HCT116 (cell line): Measurements from ENCODE around the gene GSTA4. TPM values are rescaled to one million over a fixed set of nuclear protein-coding genes. Genes with fewer than 3 reads are reported as not detected.

ENCODE experiments used
- ATAC-seq: fragments of 200-7000 bp; cut with Tn5 transposase; 2 replicates; pipeline ENCODE4 v1.9.1; 2020; ENCODE audit warnings: mild to moderate bottlenecking, moderate library complexity
- BruUV-seq: library from RNA; stranded (reverse); fragments of 400-500 nt; replicated peaks from 2 replicates; lab custom pipeline; 2021; lab: Mats Ljungman, UMichigan
- CTCF ChIA-PET: fragments of 300-600 bp; sonication (Branson Sonifier 250); formaldehyde crosslinking; loops from one replicate; lab custom pipeline; 2021; ENCODE audit warnings: antibody characterized with exemption; lab: Charles Lee
- POLR2A ChIA-PET: fragments of 300-600, 350-600 bp; sonication (Branson Sonifier 250); formaldehyde crosslinking; loops from one replicate; lab custom pipeline; 2021; ENCODE audit warnings: antibody characterized with exemption; lab: Charles Lee
- RAD21 ChIA-PET, 2 experiments: fragments of 300-600 bp; sonication (Branson Sonifier 250); formaldehyde crosslinking; loops; one replicate each; lab custom pipeline; 2023; ENCODE audit warnings: low total read pairs in 2 of 2; ENCODE audit not compliant: uncharacterized antibody in 2 of 2, unreplicated experiment in 2 of 2, low non-redundant PET in 1 of 2; lab: Charles Lee
- DNase-seq: peaks from one replicate; pipeline ENCODE4 v3.0.0-alpha.2; 2010; ENCODE audit warnings: low read depth, low spot score
- H2AFZ ChIP-seq: fragments of 200-600 bp; shearing (Covaris generic), sonication (generic); 2 replicates; pipeline ENCODE4 v1.6.1; 2017; ENCODE audit warnings: low read depth, mixed run types, mixed read lengths, antibody characterized with exemption, low read length; ENCODE audit not compliant: poor library complexity, severe bottlenecking
- H3K27ac ChIP-seq: 2 replicates; pipeline ENCODE4 v1.5.1; 2012; ENCODE audit warnings: low read depth, low read length
- H3K27me3 ChIP-seq: fragments of 200-600 bp; sonication (generic); 2 replicates; pipeline ENCODE4 v1.6.1; 2016; ENCODE audit warnings: mixed run types, low read length, mixed read lengths; ENCODE audit not compliant: insufficient read depth
- H3K36me3 ChIP-seq, 2 experiments: fragments of 200-500 bp in 1 of 2; fragments of 200-600 bp in 1 of 2; sonication (Bioruptor generic) in 1 of 2; sonication (generic) in 1 of 2; 2 replicates each; pipeline versions ENCODE4 v1.5.1 to v1.6.1; 2014 to 2016; ENCODE audit warnings: low read length in 2 of 2, inconsistent platforms in 1 of 2, mixed read lengths in 1 of 2, mixed run types in 1 of 2; ENCODE audit not compliant: insufficient read depth in 2 of 2, control insufficient read depth in 1 of 2
- H3K4me1 ChIP-seq, 2 experiments: fragments of 200-600 bp in 1 of 2; sonication (generic) in 1 of 2; 2 replicates each; pipeline versions ENCODE4 v1.5.1 to v1.6.1; 2012 to 2017; ENCODE audit warnings: low read length in 2 of 2, inconsistent platforms in 1 of 2, mild to moderate bottlenecking in 1 of 2, mixed read lengths in 1 of 2, mixed run types in 1 of 2, moderate library complexity in 1 of 2; ENCODE audit not compliant: insufficient read depth in 2 of 2, control insufficient read depth in 1 of 2
- H3K4me2 ChIP-seq: fragments of 200-600 bp; sonication (generic); 2 replicates; pipeline ENCODE4 v1.6.1; 2017; ENCODE audit warnings: mixed run types, low read length, mixed read lengths
- H3K4me3 ChIP-seq, 2 experiments: fragments of 200-600 bp in 1 of 2; sonication (generic) in 1 of 2; replicated peaks in 1 of 2; 2 replicates each; pipeline ENCODE4 v1.5.1; 2011 to 2016; ENCODE audit warnings: low read length in 2 of 2, control low read depth in 1 of 2, low read depth in 1 of 2, mild to moderate bottlenecking in 1 of 2, mixed read lengths in 1 of 2, mixed run types in 1 of 2
- H3K79me2 ChIP-seq: fragments of 200-600 bp; sonication (generic); 2 replicates; pipeline ENCODE4 v1.6.1; 2017; ENCODE audit warnings: mild to moderate bottlenecking, mixed run types, low read length, moderate library complexity, mixed read lengths; ENCODE audit not compliant: insufficient read depth
- H3K9ac ChIP-seq: fragments of 200-600 bp; sonication (generic); 2 replicates; pipeline ENCODE4 v1.6.1; 2016; ENCODE audit warnings: low read length, mixed read lengths
- H3K9me2 ChIP-seq: fragments of 200-600 bp; sonication (generic), shearing (Covaris generic); 2 replicates; pipeline ENCODE4 v1.6.1; 2017; ENCODE audit warnings: mixed run types, mild to moderate bottlenecking, moderate library complexity; ENCODE audit not compliant: insufficient read depth
- H3K9me3 ChIP-seq, 2 experiments: fragments of 200-500 bp in 1 of 2; fragments of 200-600 bp in 1 of 2; sonication (Bioruptor generic) in 1 of 2; sonication (generic) in 1 of 2; 2 replicates each; pipeline ENCODE4 v1.6.1; 2014 to 2017; ENCODE audit warnings: low read length in 2 of 2, mixed read lengths in 2 of 2, inconsistent platforms in 1 of 2, low read depth in 1 of 2, mild to moderate bottlenecking in 1 of 2, mixed run types in 1 of 2, moderate library complexity in 1 of 2; ENCODE audit not compliant: control insufficient read depth in 1 of 2, insufficient read depth in 1 of 2
- H4K20me1 ChIP-seq: fragments of 200-600 bp; sonication (generic), shearing (Covaris generic); 2 replicates; pipeline ENCODE4 v1.6.1; 2017; ENCODE audit warnings: mixed run types, mild to moderate bottlenecking, moderate library complexity; ENCODE audit not compliant: insufficient read depth
- CBX3 ChIP-seq: IDR thresholded peaks from 2 replicates; pipeline ENCODE4 v1.6.1; 2012; ENCODE audit warnings: low read depth
- EGR1 ChIP-seq: IDR thresholded peaks from 2 replicates; pipeline ENCODE4 v1.6.1; 2012; ENCODE audit warnings: low read depth
- ELF1 ChIP-seq: IDR thresholded peaks from 2 replicates; pipeline ENCODE4 v1.6.1; 2012; ENCODE audit warnings: low read depth, borderline replicate concordance
- EZH2 ChIP-seq: fragments of 200-600 bp; sonication (generic); IDR thresholded peaks from 2 replicates; pipeline ENCODE4 v1.6.1; 2017; ENCODE audit warnings: antibody characterized with exemption, mixed run types
- EZH2phosphoT487 ChIP-seq: fragments of 200-600 bp; IDR thresholded peaks from 2 replicates; pipeline ENCODE4 v1.6.1; 2018; ENCODE audit warnings: antibody characterized with exemption, borderline replicate concordance
- JUND ChIP-seq: IDR thresholded peaks from 2 replicates; pipeline ENCODE4 v1.6.1; 2012
- POLR2AphosphoS5 ChIP-seq: IDR thresholded peaks from 2 replicates; pipeline ENCODE4 v1.6.1; 2011; ENCODE audit warnings: mild to moderate bottlenecking, low read depth, low read length, moderate library complexity
- RAD21 ChIP-seq: IDR thresholded peaks from 2 replicates; pipeline ENCODE4 v1.6.1; 2012; ENCODE audit warnings: low read depth, mild to moderate bottlenecking
- SIN3A ChIP-seq: IDR thresholded peaks from 2 replicates; pipeline ENCODE4 v1.6.1; 2012; ENCODE audit warnings: low read depth
- SP1 ChIP-seq: IDR thresholded peaks from 2 replicates; pipeline ENCODE4 v1.6.1; 2012; ENCODE audit warnings: low read depth
- SRF ChIP-seq: IDR thresholded peaks from 2 replicates; pipeline ENCODE4 v1.6.1; 2012; ENCODE audit warnings: low read depth
- TCF7L2 ChIP-seq: IDR thresholded peaks from 2 replicates; pipeline ENCODE4 v1.7.0; 2011; ENCODE audit warnings: borderline replicate concordance, inconsistent platforms; ENCODE audit not compliant: insufficient read depth, insufficient read length; ENCODE audit errors: extremely low read depth
- YY1 ChIP-seq: IDR thresholded peaks from 2 replicates; pipeline ENCODE4 v1.6.1; 2011; ENCODE audit warnings: low read length, low read depth, moderate library complexity, mild to moderate bottlenecking; ENCODE audit not compliant: insufficient replicate concordance; ENCODE audit errors: extremely low read depth
- ZFX ChIP-seq: fragments of 450-650 bp; IDR thresholded peaks from 2 replicates; pipeline ENCODE4 v1.6.1; 2017
- ZNF274 ChIP-seq: fragments of 200-500 bp; sonication (Bioruptor generic); IDR thresholded peaks from 2 replicates; pipeline ENCODE4 v1.6.1; 2014; ENCODE audit warnings: mild to moderate bottlenecking, low read depth, low read length, inconsistent platforms
- intact Hi-C: fragments of 100-400 bp; cut with micrococcal nuclease; formaldehyde crosslinking; loops from 2 replicates; pipeline ENCODE4 v1.10.0; 2022
- total RNA-seq: library from RNA; stranded (reverse); gene quantifications from one replicate; pipeline ENCODE4 v1.2.1, GENCODE V29; 2021; ENCODE audit not compliant: unreplicated experiment
- TF ChIP-seq, protein P1 (sequence below): IDR thresholded peaks from 2 replicates; pipeline ENCODE4 v1.6.1; 2011; ENCODE audit warnings: mild to moderate bottlenecking, low read length, moderate library complexity; ENCODE audit not compliant: insufficient replicate concordance; ENCODE audit errors: extremely low read depth
- TF ChIP-seq, protein P2 (sequence below): IDR thresholded peaks from 2 replicates; pipeline ENCODE4 v1.6.1; 2012

GSTA4 gene
- total RNA-seq, 1 experiment from 2014 or later = 2.2 TPM

DNA sequence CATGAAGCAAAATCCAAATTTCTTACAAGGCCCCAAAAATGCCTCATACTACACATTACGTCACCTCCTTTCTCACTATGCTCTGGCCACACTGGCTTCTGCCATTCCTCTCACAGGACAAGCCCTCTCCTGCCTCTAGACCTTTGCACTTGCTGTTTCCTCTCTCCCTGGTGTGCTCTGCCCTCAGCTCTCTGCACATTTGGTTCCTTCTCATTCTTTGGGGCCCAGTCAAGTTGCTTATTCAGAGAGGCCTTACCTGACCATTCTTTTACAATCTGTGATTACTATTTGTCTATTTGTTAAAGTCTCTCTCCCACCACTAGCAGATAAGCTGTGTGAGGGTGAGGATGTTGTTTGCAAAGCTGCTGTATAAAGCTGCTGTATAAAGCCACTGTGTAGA, 15.4 kb upstream of the GSTA4 start:
- ChIA-PET CTCF (no interaction called here), POLR2A (no interaction called here)
- H3K27me3 ChIP-seq = no peaks in the 10 kb centered on the region

DNA sequence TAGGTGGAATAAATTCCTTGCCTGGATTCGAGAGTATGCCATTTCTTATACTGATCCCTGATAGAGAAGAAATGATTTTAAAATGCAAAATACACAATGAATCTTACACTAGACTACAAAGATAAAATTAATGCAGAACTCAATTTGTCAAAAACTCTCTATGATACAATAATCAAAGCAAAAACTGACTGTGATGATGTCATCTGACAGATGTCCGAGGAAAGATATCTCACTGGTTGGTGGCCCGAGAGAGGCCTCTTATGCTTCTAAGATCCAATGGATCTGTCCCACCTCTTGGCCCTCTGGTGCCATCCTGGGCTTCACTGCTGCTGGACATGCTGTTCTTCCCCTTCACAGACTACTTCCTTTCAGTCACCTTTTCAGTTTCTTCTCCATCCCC, 14.4 kb upstream of the GSTA4 start:
- no peak overlapping the region for H3K27ac ChIP-seq
- H3K27me3 ChIP-seq = no peaks in the 10 kb centered on the region
- no peaks in the 10 kb centered on the region for H4K20me1 ChIP-seq
- ChIA-PET CTCF (no interaction called here), RAD21 (no interaction called here), POLR2A (no interaction called here)
- no peak overlapping the region for H3K4me2 ChIP-seq
- no peak overlapping the region for H3K4me3 ChIP-seq
- no peaks in the 10 kb centered on the region for H3K9me2 ChIP-seq
- H3K4me1 ChIP-seq = no peaks in the 10 kb centered on the region
- no peaks in the 10 kb centered on the region for H3K79me2 ChIP-seq
- H3K9ac ChIP-seq = no peak overlapping the region
- no TSS peak for BruUV-seq
- TF ChIP-seq ZNF274 = no peak
- no peak for TF ChIP-seq SP1
- TF ChIP-seq JUND = no peak
- no peak for TF ChIP-seq SRF
- no peak for TF ChIP-seq SIN3A
- TF ChIP-seq RAD21 = no peak
- TF ChIP-seq CBX3 = no peak
- TF ChIP-seq EZH2phosphoT487 = no peak
- no peak for TF ChIP-seq YY1
- TF ChIP-seq EZH2 = no peak
- no peak for TF ChIP-seq TCF7L2
- no peak for TF ChIP-seq EGR1
- TF ChIP-seq, protein P1, sequence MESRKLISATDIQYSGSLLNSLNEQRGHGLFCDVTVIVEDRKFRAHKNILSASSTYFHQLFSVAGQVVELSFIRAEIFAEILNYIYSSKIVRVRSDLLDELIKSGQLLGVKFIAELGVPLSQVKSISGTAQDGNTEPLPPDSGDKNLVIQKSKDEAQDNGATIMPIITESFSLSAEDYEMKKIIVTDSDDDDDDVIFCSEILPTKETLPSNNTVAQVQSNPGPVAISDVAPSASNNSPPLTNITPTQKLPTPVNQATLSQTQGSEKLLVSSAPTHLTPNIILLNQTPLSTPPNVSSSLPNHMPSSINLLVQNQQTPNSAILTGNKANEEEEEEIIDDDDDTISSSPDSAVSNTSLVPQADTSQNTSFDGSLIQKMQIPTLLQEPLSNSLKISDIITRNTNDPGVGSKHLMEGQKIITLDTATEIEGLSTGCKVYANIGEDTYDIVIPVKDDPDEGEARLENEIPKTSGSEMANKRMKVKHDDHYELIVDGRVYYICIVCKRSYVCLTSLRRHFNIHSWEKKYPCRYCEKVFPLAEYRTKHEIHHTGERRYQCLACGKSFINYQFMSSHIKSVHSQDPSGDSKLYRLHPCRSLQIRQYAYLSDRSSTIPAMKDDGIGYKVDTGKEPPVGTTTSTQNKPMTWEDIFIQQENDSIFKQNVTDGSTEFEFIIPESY = no peak
- TF ChIP-seq ZFX = no peak
- H3K9me3 ChIP-seq = no peaks in the 10 kb centered on the region
- H2AFZ ChIP-seq = no peak overlapping the region
- ATAC-seq = no peak
- intact Hi-C loops = no loop called here
- peaks cover 0 to 16% of the 10 kb centered on the region in 2 experiments; a peak in 2 of 4 replicates for H3K36me3 ChIP-seq
- DNase-seq = no peak

More for the DNA sequence above, 15.4 kb upstream of the GSTA4 start:
- Histone ChIP-seq H3K4me3 (no peak overlapping the region), H3K4me2 (no peak overlapping the region), H3K4me1 (no peaks in the 10 kb centered on the region), H4K20me1 (no peaks in the 10 kb centered on the region), H3K9ac (no peak overlapping the region), H3K36me3 (peaks cover 0 to 16% of the 10 kb centered on the region in 2 experiments; a peak in 2 of 4 replicates), H3K9me3 (no peaks in the 10 kb centered on the region), H3K9me2 (no peaks in the 10 kb centered on the region), H3K79me2 (no peaks in the 10 kb centered on the region), H3K27ac (no peak overlapping the region), H2AFZ (no peak overlapping the region)
- DNase-seq = no peak
- RAD21 ChIA-PET = no interaction called here
- TF ChIP-seq JUND (no peak), ELF1 (no peak), RAD21 (no peak), POLR2AphosphoS5 (no peak)
- TF ChIP-seq, protein P2, sequence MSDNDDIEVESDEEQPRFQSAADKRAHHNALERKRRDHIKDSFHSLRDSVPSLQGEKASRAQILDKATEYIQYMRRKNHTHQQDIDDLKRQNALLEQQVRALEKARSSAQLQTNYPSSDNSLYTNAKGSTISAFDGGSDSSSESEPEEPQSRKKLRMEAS = no peak
- BruUV-seq = no TSS peak
- intact Hi-C loops = no loop called here
- no peak for ATAC-seq
